ENCODE data around the gene FAM9C. TPM values are rescaled to one million over a fixed set of nuclear protein-coding genes. Genes with fewer than 3 reads are reported as not detected.
A peak's percentile ranks its signal among the peaks of the same experiment; 100 is the strongest.

Gene FAM9C
- total RNA-seq, 1 donor from 2014 or later, result 0.34 TPM

- Mint-ChIP-seq H3K27ac (no peak overlapping the region), H3K4me3 (no peak overlapping the region), H3K9me3 (peaks cover 40% of the 10 kb centered on the region), H3K27me3 (ENCODE audit: low read depth) (no peaks in the 10 kb centered on the region), H3K36me3 (peaks cover 5% of the 10 kb centered on the region), H3K4me1 (peaks cover 12% of the 10 kb centered on the region)
- no peak for DNase-seq (ENCODE audit: low spot score in 2 of 2, unreplicated experiment in 2 of 2)
- TF ChIP-seq, protein P1, sequence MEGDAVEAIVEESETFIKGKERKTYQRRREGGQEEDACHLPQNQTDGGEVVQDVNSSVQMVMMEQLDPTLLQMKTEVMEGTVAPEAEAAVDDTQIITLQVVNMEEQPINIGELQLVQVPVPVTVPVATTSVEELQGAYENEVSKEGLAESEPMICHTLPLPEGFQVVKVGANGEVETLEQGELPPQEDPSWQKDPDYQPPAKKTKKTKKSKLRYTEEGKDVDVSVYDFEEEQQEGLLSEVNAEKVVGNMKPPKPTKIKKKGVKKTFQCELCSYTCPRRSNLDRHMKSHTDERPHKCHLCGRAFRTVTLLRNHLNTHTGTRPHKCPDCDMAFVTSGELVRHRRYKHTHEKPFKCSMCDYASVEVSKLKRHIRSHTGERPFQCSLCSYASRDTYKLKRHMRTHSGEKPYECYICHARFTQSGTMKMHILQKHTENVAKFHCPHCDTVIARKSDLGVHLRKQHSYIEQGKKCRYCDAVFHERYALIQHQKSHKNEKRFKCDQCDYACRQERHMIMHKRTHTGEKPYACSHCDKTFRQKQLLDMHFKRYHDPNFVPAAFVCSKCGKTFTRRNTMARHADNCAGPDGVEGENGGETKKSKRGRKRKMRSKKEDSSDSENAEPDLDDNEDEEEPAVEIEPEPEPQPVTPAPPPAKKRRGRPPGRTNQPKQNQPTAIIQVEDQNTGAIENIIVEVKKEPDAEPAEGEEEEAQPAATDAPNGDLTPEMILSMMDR (IDR thresholded peaks at IDR 0.05; ENCODE audit: unreplicated experiment), result no peak
These were observed 5.7 kb upstream of the FAM9C start for GRCh38 chrX:13050151-13050550.

DNA sequence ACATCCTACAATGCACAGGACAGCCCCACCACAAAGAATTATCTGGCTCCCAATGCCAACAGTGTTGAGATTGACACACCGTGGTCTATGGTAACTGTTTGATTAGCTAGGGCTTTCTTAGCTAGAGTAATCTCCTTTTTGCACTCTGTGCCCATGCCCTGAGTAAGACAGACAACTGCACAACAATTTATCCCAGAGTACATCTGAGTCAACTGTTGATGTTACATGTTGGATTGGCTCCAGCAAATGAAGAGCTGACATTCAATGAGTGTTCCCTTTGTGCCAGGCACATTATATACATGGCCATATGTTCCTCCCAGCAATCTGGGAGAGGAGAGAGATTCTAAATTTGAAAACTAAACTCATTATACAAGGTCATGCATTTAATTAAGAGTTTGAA is 3.9 kb upstream of the FAM9C start:
- no peak for DNase-seq (ENCODE audit: low spot score in 2 of 2, unreplicated experiment in 2 of 2)
- TF ChIP-seq, protein P1 (IDR thresholded peaks at IDR 0.05; ENCODE audit: unreplicated experiment), result no peak
- H3K27ac Mint-ChIP-seq, result no peak overlapping the region
- H3K4me1 Mint-ChIP-seq, result peaks cover 12% of the 10 kb centered on the region
- no peaks in the 10 kb centered on the region for H3K27me3 Mint-ChIP-seq (ENCODE audit: low read depth)
- H3K4me3 Mint-ChIP-seq, result no peak overlapping the region
- peaks cover 5% of the 10 kb centered on the region for H3K36me3 Mint-ChIP-seq
- peaks cover 34% of the 10 kb centered on the region for H3K9me3 Mint-ChIP-seq

- DNase-seq (ENCODE audit: low spot score in 2 of 2, unreplicated experiment in 2 of 2), result no peak
- Mint-ChIP-seq H3K27ac (no peak overlapping the region), H3K27me3 (ENCODE audit: low read depth) (no peaks in the 10 kb centered on the region), H3K4me1 (peaks cover 18% of the 10 kb centered on the region), H3K36me3 (peaks cover 5% of the 10 kb centered on the region), H3K4me3 (no peak overlapping the region), H3K9me3 (peaks cover 34% of the 10 kb centered on the region)
- TF ChIP-seq, protein P1 (IDR thresholded peaks at IDR 0.05; ENCODE audit: unreplicated experiment), result no peak
These were observed 3.3 kb upstream of the FAM9C start for GRCh38 chrX:13047759-13048158.

DNA sequence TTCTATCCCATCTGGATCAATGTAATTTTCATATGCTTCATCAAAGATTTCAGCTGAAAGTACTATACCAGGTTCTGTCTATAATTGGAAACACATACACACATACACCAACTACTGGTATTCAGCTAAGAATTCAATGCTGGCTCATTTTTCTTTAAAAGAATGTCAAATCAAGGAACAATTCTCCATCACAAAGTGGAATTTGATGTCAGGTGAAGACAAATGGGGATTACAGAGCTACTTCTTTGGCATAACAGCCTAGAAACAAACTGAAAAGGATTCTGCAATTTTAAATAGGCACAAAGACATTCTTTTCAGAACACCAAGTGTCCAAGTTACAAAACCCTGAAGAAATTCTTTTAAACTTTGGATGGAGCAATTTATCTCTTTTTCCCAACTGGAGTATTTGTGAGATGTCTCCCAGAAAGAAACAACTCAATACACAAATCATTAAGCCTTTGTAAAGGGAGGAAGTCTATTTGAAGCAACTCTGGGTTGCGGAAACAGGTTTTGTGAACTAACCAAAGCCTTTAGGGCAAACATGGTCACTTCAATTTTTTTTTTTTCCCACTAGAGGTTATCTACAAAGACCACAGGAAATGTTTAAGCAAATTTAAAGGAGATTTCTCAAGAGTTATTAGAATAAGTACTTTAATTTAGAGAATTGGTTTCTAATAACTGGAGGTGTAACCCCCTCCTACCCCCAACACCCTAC is 1.9 kb upstream of the FAM9C start:
- Mint-ChIP-seq H3K36me3 (peaks cover 5% of the 10 kb centered on the region), H3K9me3 (peaks cover 23% of the 10 kb centered on the region), H3K27me3 (ENCODE audit: low read depth) (no peaks in the 10 kb centered on the region), H3K4me1 (peaks cover 20% of the 10 kb centered on the region), H3K27ac (peak overlapping the region; percentile 34), H3K4me3 (no peak overlapping the region)
- TF ChIP-seq, protein P1 (IDR thresholded peaks at IDR 0.05; ENCODE audit: unreplicated experiment), result no peak
- DNase-seq (ENCODE audit: low spot score in 2 of 2, unreplicated experiment in 2 of 2), result no peak

- Mint-ChIP-seq H3K4me1 (peaks cover 22% of the 10 kb centered on the region), H3K36me3 (no peaks in the 10 kb centered on the region), H3K27ac (no peak overlapping the region), H3K4me3 (no peak overlapping the region), H3K9me3 (peaks cover 26% of the 10 kb centered on the region), H3K27me3 (ENCODE audit: low read depth) (no peaks in the 10 kb centered on the region)
- TF ChIP-seq, protein P1 (IDR thresholded peaks at IDR 0.05; ENCODE audit: unreplicated experiment), result no peak
- DNase-seq (ENCODE audit: low spot score in 2 of 2, unreplicated experiment in 2 of 2), result no peak
These were observed 482 bp downstream of the FAM9C start for GRCh38 chrX:13043938-13044337.
